ENCODE measurements around the gene TMEM95. TPM values are rescaled to one million over a fixed set of nuclear protein-coding genes. Genes with fewer than 3 reads are reported as not detected.
A peak's percentile ranks its signal among the peaks of the same experiment; 100 is the strongest.

Gene TMEM95
- total and polyA plus RNA-seq, 8 donors: not detected

GRCh38 chr17:7355573-7355972 is 617 bp downstream of the TMEM95 start:
- H3K36me3 ChIP-seq: no peaks in the 10 kb centered on the region
- DNase-seq (peak in 1 of 4 donors; percentile 41), ATAC-seq (no peak)
- intact Hi-C loops (cut with DNase I): loop anchor here in 1 of 2 donors (5.0 to 10.0 kb wide), 2 partner anchors 79 to 207 kb away; partner anchors contain the start of genes FGF11, SENP3 and TMEM102
- H3K9me3 ChIP-seq: no peaks in the 10 kb centered on the region
- H3K4me1 ChIP-seq: peaks cover 12 to 45% of the 10 kb centered on the region in 2 donors
- H3K27me3 ChIP-seq: no peaks in the 10 kb centered on the region
- TF ChIP-seq CTCF (IDR thresholded peaks at IDR 0.05): no peak
- H3K27ac ChIP-seq: peak overlapping the region in 1 of 2 donors; percentile 33
- H3K4me3 ChIP-seq: no peak overlapping the region

DNA sequence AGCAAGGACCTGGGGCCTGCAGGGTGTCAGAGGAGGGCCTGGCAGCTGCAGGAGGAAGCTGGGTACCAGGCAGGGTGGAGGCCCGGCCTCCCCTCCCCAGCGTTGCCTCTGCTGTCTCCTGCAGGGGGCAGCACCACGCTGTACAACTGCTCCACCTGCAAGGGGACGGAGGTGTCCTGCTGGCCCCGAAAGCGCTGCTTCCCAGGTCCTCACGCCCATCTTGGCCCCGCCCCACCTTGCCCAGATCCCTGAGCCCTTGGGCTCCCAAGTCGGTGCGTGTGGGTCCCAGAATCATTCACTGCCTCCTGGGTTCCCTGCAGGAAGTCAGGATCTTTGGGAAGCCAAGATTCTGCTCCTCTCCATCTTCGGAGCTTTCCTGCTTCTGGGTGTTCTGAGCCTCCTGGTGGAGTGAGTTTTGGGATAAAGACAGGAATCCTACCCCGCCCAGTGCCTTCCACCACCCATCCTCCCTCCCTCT is 1.2 kb downstream of the TMEM95 start:
- Histone ChIP-seq H3K36me3 (no peaks in the 10 kb centered on the region), H3K4me1 (peaks cover 10 to 39% of the 10 kb centered on the region in 2 donors), H3K27ac (no peak overlapping the region), H3K4me3 (no peak overlapping the region), H3K27me3 (no peaks in the 10 kb centered on the region), H3K9me3 (no peaks in the 10 kb centered on the region)
- DNase-seq: peak; percentile 45 to 97 (median 80)
- intact Hi-C loops (cut with DNase I): loop anchor here in 1 of 2 donors (5.0 to 10.0 kb wide), 2 partner anchors 79 to 206 kb away; partner anchors contain the start of genes FGF11, SENP3 and TMEM102
- ATAC-seq: peak; percentile 51
- peak; percentile 79 to 97 for TF ChIP-seq CTCF (IDR thresholded peaks at IDR 0.05)

GRCh38 chr17:7356756-7357155 is 1.8 kb downstream of the TMEM95 start:
- peaks cover 0 to 4% of the 10 kb centered on the region in 2 donors for H3K27me3 ChIP-seq
- intact Hi-C loops (cut with DNase I): loop anchor here in 1 of 2 donors (5.0 to 10.0 kb wide), 2 partner anchors 78 to 206 kb away; partner anchors contain the start of genes FGF11, SENP3 and TMEM102
- peaks cover 10 to 36% of the 10 kb centered on the region in 2 donors for H3K4me1 ChIP-seq
- no peak overlapping the region for H3K4me3 ChIP-seq
- no peak for TF ChIP-seq CTCF (IDR thresholded peaks at IDR 0.05)
- DNase-seq (no peak), ATAC-seq (no peak)
- no peaks in the 10 kb centered on the region for H3K36me3 ChIP-seq
- no peak overlapping the region for H3K27ac ChIP-seq
- no peaks in the 10 kb centered on the region for H3K9me3 ChIP-seq

DNA sequence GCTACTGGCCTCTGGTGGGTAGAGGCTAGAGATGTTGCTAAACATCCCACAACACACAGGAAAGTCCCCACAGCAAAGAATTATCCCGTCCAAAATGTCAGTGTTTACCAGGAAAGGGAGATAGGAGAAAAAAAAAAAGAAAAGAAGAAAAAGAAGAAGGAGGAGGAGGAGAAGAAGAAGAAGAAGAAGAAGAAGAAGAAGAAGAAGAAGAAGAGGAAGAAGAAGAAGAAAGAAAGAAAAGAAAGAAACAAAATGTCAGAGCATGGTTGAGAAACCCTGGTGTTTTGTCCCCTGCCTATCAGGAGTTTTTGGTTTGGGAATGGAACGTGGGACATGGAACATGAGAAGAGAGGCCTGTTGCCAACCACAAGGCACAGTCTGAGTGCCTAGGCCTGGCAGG is 2.4 kb downstream of the TMEM95 start:
- TF ChIP-seq CTCF (IDR thresholded peaks at IDR 0.05): no peak
- intact Hi-C loops (cut with DNase I): loop anchor here in 1 of 2 donors (5.0 to 10.0 kb wide), 2 partner anchors 77 to 205 kb away; partner anchors contain the start of genes FGF11, SENP3 and TMEM102

GRCh38 chr17:7361906-7362305 is 7.0 kb downstream of the TMEM95 start:
- H3K4me1 ChIP-seq: no peaks in the 10 kb centered on the region
- DNase-seq: no peak
- no peaks in the 10 kb centered on the region for H3K9me3 ChIP-seq
- TF ChIP-seq CTCF (IDR thresholded peaks at IDR 0.05): no peak
- ATAC-seq: no peak
- H3K36me3 ChIP-seq: no peaks in the 10 kb centered on the region
- H3K27ac ChIP-seq: no peak overlapping the region
- H3K27me3 ChIP-seq: peaks cover 0 to 4% of the 10 kb centered on the region in 2 donors
- intact Hi-C loops (cut with DNase I): no loop called here
- no peak overlapping the region for H3K4me3 ChIP-seq

More for the DNA sequence above, 2.4 kb downstream of the TMEM95 start:
- H3K27me3 ChIP-seq: peaks cover 0 to 4% of the 10 kb centered on the region in 2 donors
- H3K4me3 ChIP-seq: no peak overlapping the region
- no peaks in the 10 kb centered on the region for H3K9me3 ChIP-seq
- no peak overlapping the region for H3K27ac ChIP-seq
- peaks cover 10 to 34% of the 10 kb centered on the region in 2 donors for H3K4me1 ChIP-seq
- H3K36me3 ChIP-seq: no peaks in the 10 kb centered on the region
- DNase-seq: no peak
- ATAC-seq: no peak
